ENCODE measurements around the gene NSMCE1. TPM values are rescaled to one million over a fixed set of nuclear protein-coding genes. Genes with fewer than 3 reads are reported as not detected.
"Not testable (repeated sequence)": the region's sequence is repeated elsewhere in the genome, so short reads cannot be mapped to it uniquely, and the experiment has no call there.

Gene NSMCE1
- total RNA-seq, 1 donor, result 29.5 TPM

DNA sequence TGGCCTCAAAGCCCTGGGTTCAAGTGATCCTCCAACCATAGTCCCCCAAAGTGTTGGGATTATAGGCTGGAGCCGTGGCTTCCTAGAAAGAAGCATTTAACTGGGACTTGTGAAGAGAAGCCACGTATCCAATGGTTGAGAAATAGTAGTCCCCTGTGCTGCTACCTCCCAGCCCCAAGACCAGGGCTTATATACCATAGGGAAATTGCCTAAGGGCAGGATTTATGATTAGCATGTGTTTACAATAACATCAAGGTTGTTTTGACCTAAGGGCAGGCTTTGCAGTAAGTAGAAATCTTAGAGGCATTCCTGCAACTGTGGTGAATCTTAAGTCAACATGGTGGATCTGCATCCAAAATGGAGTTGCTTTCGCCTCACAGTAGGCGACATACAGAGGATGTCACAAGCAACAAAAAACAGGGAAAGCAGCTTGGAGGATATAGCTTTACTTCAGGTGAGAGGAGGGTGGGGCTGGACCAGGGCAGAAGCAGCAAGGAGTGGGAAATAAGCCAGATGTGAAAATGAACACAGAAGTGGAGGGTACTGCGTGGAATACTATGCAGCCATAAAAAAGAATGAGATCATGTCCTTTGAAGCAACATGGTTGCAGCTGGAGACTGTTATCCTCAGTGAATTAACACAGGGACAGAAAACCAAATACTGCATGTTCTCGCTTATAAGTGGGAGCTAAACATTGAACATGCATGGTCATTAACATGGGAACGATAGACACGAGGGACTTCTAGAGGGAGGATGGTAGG, 18.7 kb upstream of the NSMCE1 start:
- Histone ChIP-seq H3K27me3 (ENCODE audit: insufficient read depth, low read length) (no peaks in the 10 kb centered on the region), H3K4me1 (ENCODE audit: insufficient read depth, low read length) (peaks cover 65% of the 10 kb centered on the region), H3K9me3 (ENCODE audit: low read depth, low read length) (no peaks in the 10 kb centered on the region), H3K4me3 (ENCODE audit: low read length) (no peak overlapping the region)

DNA sequence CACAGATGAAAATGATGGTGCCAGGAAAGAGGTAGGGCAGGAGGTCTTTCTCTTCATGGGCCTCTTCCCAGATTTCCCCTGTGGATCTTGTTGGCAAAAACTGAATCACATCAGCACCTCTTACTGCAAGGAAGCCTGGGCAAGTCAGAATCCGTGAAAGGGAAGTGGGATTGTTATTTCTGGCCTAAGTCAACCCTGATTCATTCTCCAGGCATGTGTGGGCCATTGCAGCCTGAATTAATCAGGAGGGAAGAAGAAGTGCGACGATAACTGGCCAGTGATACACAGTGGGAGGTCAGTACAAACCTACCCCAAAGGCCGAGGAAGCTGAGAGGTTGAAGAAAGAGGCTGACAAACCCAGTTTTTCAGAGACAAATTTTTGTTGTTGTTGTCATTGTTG, 17.9 kb upstream of the NSMCE1 start:
- Histone ChIP-seq H3K4me3 (ENCODE audit: low read length) (no peak overlapping the region), H3K4me1 (ENCODE audit: insufficient read depth, low read length) (peaks cover 66% of the 10 kb centered on the region), H3K9me3 (ENCODE audit: low read depth, low read length) (no peaks in the 10 kb centered on the region), H3K27me3 (ENCODE audit: insufficient read depth, low read length) (no peaks in the 10 kb centered on the region)

DNA sequence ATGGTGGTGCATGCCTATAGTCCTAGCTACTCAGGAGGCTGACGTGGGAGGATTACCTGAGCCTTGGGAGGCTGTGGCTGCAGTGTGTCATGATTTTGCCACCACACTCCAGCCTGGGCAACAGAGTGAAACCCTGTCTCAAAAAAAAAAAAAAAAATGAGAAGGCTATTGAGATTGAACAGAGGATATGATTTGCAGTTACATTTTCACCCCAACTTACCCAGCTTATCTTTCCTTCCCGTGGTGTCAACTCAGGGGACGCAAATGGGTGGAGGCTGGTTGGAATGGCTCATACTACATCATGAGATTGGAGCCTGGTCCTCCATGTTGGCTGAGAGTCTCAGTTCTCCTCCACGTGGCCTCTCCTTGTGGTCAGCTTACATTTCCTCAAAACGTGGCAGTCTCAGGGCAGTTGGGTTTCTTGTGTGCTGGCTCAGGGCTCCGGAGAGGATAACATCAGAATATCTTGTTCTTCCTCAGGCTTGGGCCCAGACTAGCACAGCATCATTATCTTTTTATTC, 17.2 kb upstream of the NSMCE1 start:
- Histone ChIP-seq H3K4me1 (ENCODE audit: insufficient read depth, low read length) (peaks cover 66% of the 10 kb centered on the region), H3K4me3 (ENCODE audit: low read length) (no peak overlapping the region), H3K9me3 (ENCODE audit: low read depth, low read length) (no peaks in the 10 kb centered on the region), H3K27me3 (ENCODE audit: insufficient read depth, low read length) (no peaks in the 10 kb centered on the region)

DNA sequence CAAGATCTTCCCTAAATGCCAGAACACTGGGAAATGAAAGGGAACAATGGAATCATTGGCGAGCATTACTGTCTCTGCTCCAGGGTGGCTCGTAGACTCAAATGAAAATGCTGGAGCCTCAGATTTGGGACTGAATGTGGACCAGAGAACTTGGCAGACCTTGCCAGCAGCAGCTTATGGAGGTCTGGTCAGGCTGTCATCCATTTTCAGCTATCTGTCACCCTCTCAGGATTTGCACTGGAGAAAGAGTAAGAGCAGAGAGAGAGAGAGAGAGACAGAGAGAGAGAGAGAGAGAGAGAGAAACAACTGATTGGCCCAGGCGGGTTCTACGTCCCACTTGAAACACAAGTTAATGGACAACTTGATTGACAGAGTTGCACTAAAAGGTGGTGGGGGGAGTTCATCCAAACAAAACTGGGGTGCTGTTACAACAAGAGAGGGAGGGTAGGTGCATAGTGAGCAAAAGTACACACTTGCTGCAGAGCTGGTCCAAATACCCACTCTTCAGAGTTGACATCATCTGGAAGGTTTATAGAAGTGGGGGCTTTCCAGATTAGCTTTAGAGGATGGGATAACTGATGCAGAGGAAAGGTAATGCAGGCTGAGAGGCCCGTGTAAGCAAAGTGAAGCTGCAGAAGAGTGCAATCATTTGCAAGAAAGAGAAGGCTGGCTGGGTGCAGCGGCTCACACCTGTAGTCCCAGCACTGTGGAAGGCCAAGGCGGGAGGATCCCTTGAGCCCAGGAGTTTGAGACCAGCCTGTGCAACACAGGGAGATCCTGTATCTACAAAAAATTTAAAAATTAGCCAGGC, 16.5 kb upstream of the NSMCE1 start:
- Histone ChIP-seq H3K9me3 (ENCODE audit: low read depth, low read length) (no peaks in the 10 kb centered on the region), H3K4me1 (ENCODE audit: insufficient read depth, low read length) (peaks cover 60% of the 10 kb centered on the region), H3K27me3 (ENCODE audit: insufficient read depth, low read length) (no peaks in the 10 kb centered on the region), H3K4me3 (ENCODE audit: low read length) (no peak overlapping the region)

DNA sequence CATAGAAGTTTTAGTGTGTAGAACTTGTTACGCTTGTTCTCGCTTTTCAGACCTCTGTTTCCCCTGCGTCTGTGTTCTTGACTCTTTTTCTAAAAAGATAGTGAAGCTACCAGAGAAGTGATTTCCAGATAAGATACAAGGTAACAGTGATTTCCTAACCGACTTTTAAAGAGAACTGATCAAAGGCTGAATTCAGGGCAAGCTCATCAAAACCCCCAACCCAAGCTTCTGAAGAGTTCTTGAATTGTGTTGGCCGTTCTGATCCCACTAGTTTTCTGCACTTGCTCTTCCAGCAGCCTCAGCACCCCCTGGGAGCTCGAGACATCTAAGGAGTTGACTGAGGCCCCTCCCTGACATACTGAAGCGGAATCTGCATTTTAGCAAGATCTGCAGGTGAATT, 12.7 kb upstream of the NSMCE1 start:
- Histone ChIP-seq H3K9me3 (ENCODE audit: low read depth, low read length) (no peaks in the 10 kb centered on the region), H3K4me3 (ENCODE audit: low read length) (no peak overlapping the region), H3K4me1 (ENCODE audit: insufficient read depth, low read length) (peaks cover 22% of the 10 kb centered on the region), H3K27me3 (ENCODE audit: insufficient read depth, low read length) (no peaks in the 10 kb centered on the region)

DNA sequence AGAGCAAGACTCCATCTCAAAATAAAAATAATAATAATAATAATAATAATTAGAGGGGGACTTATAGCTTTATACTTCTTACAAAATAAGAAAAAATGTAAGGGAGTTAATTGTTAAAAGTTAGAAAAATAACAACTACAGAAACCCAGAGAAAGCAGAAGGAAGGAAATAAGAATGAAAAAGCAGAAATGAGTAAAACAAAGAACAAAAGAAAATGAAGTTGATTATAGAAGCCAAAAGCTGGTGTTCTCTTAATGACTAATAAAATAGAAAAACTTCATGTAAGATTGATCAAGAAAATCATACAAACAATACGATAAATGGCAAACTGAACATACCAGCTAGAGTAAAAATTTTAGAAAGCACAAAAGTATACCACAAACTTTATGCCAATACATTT, 6.8 kb upstream of the NSMCE1 start:
- H3K4me1 ChIP-seq (ENCODE audit: insufficient read depth, low read length), result peaks cover 40% of the 10 kb centered on the region
- H3K27me3 ChIP-seq (ENCODE audit: insufficient read depth, low read length), result no peaks in the 10 kb centered on the region
- no peaks in the 10 kb centered on the region for H3K9me3 ChIP-seq (ENCODE audit: low read depth, low read length)
- H3K4me3 ChIP-seq (ENCODE audit: low read length), result no peak overlapping the region

DNA sequence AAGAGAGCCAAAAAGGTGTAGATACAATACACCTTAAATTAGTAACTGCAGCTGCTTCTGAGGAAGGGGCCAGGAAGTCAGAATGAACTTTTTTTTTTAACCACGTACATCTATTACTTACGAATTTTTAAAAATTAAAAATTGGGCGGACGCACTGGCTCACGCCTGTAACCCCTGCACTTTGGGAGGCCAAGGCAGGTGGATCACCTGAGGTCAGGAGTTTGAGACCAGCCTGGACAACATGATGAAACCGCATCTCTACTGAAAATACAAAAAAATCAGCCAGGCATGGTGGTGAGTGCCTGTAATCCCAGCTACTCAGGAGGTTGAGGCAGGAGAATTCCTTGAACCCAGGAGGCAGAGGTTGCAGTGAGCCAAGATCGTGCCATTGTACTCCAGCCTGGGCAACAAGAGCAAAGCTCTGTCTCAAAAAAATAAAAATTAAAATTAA, 5.9 kb upstream of the NSMCE1 start:
- H3K4me1 ChIP-seq (ENCODE audit: insufficient read depth, low read length), result peaks cover 45% of the 10 kb centered on the region
- H3K4me3 ChIP-seq (ENCODE audit: low read length); H3K27me3 ChIP-seq (ENCODE audit: insufficient read depth, low read length); H3K9me3 ChIP-seq (ENCODE audit: low read depth, low read length): not testable (repeated sequence)

DNA sequence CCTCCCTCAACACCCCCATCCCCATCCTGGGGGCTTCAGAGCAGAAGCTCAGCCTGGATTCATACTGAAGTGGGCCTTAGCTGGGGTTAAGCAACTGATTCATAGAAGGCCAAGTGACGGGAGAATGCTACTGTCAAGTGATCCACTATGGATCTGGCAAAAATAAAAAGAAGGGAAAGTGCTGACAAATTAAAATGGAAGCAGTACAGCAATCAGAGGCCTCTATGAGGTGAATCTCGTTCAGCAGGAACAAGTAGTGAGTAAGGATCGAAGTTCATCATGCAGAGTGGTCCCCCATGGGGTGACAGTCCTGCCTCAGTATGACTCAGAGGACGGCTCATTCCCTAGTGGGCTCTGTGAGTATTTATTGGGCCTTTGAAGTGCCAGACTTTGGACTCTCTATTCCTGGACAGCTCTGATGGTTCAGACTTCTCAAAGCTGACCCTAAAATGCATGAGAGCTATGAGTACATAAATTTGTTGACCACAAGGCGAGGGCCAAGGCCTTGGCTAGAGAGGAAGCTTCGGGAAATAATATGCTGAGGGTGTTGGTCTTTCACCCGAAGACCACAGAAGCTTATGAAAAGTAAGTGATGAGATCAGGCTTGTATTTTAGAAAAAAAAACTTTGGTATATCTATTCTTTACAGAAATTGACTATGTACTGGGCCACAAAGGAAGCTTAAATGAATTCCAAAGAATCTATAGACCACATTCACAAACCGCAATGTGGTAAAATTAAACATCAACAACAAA, 5.3 kb upstream of the NSMCE1 start:
- no peak overlapping the region for H3K4me3 ChIP-seq (ENCODE audit: low read length)

DNA sequence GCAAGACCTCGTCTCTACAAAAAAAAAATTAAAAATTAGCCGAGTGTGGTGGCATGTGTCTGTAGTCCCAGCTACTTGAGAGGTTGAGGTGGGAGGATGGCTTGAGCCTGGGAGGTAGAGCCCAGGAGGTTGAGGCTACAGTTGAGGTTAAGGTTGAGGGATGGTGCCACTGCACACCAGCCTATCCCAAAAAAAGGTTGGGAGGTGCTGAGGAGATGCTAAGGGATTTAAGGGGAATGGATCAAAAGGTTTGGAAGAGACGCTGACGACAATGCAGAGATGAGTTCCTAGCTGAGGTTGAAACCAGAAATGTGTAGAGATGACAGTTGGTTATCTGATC, 4.7 kb upstream of the NSMCE1 start:
- Histone ChIP-seq H3K4me3 (ENCODE audit: low read length) (no peak overlapping the region), H3K27me3 (ENCODE audit: insufficient read depth, low read length) (no peaks in the 10 kb centered on the region), H3K4me1 (ENCODE audit: insufficient read depth, low read length) (peaks cover 52% of the 10 kb centered on the region), H3K9me3 (ENCODE audit: low read depth, low read length) (no peaks in the 10 kb centered on the region)

More for the DNA sequence above, 5.3 kb upstream of the NSMCE1 start:
- peaks cover 51% of the 10 kb centered on the region for H3K4me1 ChIP-seq (ENCODE audit: insufficient read depth, low read length)
- H3K9me3 ChIP-seq (ENCODE audit: low read depth, low read length), result no peaks in the 10 kb centered on the region
- H3K27me3 ChIP-seq (ENCODE audit: insufficient read depth, low read length), result no peaks in the 10 kb centered on the region

DNA sequence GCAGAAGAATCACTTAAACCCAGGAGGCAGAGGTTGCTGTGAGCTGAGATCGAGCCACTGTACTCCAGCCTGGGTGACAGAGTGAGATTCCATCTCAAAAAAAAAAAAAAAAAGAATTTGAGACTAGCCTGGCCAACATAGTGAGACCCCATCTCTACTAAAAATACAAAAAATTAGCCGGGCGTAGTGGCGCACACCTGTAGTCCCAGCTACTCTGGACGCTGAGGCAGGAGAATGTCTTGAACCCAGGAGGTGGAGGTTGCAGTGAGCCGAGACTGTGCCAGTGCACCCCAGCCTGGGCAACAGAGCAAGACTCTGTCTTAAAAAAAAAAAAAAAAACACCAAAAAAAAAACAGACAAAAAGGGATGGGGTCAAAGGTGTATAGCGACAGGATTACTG, 4.1 kb upstream of the NSMCE1 start:
- not testable (repeated sequence) for H3K27me3 ChIP-seq (ENCODE audit: insufficient read depth, low read length); H3K4me3 ChIP-seq (ENCODE audit: low read length); H3K9me3 ChIP-seq (ENCODE audit: low read depth, low read length)
- H3K4me1 ChIP-seq (ENCODE audit: insufficient read depth, low read length), result peaks cover 57% of the 10 kb centered on the region

DNA sequence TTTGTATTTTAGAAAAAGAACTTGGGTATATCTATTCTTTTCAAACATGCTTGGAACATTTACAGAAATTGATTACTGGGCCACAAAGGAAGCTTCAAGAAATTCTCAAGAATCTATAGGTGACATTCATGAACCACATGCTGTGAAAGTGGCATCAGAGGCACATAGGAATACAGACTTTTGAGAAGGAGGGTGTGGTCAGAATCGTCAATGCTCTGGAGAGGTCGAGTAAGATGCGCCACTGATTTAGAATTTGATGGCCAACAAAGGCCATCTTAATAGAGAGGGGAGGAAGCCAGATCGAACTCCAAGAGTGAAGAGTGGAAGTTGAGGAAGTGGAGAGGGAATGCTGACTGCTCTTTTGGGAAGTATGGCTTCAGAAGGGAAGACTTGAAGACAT, 3.5 kb upstream of the NSMCE1 start:
- H3K27me3 ChIP-seq (ENCODE audit: insufficient read depth, low read length), result no peaks in the 10 kb centered on the region
- H3K9me3 ChIP-seq (ENCODE audit: low read depth, low read length), result no peaks in the 10 kb centered on the region
- H3K4me3 ChIP-seq (ENCODE audit: low read length), result no peak overlapping the region
- peaks cover 63% of the 10 kb centered on the region for H3K4me1 ChIP-seq (ENCODE audit: insufficient read depth, low read length)

DNA sequence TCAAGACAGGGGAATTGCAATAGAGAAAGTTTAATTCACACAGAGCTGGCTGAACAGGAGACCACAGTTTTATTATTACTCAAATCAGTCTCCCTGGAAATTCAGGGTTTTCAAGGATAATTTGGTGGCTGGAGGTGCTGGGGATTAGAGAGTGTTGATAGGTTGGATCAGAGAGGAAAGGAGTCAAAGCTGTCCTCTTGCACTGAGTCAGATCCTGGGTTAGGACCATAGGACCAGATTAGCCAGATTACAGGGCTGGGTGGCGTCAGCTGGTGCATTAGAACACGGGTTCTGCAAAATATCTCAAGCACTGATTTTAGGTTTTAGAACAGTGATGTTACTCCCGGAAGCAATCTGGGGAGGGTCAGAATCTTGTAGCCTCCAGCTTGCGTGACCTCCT, 1.8 kb upstream of the NSMCE1 start:
- peaks cover 63% of the 10 kb centered on the region for H3K4me1 ChIP-seq (ENCODE audit: insufficient read depth, low read length)
- no peaks in the 10 kb centered on the region for H3K9me3 ChIP-seq (ENCODE audit: low read depth, low read length)
- no peak overlapping the region for H3K4me3 ChIP-seq (ENCODE audit: low read length)
- no peaks in the 10 kb centered on the region for H3K27me3 ChIP-seq (ENCODE audit: insufficient read depth, low read length)

DNA sequence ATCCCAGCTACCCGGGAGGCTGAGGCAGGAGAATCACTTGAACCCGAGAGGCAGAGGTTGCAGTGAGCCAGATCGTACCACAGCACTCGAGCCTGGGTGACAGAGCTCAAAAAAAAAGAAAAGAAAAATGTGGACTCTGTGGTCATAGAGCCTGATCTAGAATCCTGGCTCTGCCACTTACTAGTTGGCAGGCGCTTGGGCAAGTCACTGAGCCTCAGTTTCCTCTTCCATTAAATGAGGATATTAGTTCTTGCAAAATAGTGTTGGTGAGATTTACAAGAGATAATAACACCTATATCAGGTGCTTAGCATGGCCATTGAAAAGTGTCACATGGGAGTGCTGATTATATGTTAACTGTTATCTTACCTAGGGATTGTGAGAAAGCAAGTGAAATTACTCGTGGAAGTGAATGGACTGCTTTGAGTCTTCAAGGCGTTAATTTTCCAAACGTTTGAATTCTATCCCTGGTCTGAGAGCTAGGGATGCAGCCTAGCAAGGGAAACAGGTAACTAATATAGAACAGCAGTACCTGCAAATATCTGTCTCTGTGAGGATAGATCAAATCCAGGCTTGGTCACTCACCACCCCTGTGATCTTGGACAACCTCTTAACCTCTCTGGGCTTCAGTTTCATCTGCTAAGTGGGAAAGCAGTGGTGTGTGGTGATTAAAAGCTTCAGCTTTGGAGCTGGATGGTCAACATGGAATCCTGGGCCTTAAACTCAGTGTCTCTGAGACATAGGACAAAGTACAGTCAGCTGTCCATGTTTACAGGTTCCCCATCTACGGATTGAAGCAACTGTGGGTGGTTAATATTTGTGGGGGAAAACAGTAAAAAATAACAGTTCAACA, 953 bp upstream of the NSMCE1 start:
- H3K4me1 ChIP-seq (ENCODE audit: insufficient read depth, low read length), result peaks cover 60% of the 10 kb centered on the region
- H3K9me3 ChIP-seq (ENCODE audit: low read depth, low read length), result no peaks in the 10 kb centered on the region
- H3K4me3 ChIP-seq (ENCODE audit: low read length), result peak overlapping the region; percentile 91
- no peaks in the 10 kb centered on the region for H3K27me3 ChIP-seq (ENCODE audit: insufficient read depth, low read length)

DNA sequence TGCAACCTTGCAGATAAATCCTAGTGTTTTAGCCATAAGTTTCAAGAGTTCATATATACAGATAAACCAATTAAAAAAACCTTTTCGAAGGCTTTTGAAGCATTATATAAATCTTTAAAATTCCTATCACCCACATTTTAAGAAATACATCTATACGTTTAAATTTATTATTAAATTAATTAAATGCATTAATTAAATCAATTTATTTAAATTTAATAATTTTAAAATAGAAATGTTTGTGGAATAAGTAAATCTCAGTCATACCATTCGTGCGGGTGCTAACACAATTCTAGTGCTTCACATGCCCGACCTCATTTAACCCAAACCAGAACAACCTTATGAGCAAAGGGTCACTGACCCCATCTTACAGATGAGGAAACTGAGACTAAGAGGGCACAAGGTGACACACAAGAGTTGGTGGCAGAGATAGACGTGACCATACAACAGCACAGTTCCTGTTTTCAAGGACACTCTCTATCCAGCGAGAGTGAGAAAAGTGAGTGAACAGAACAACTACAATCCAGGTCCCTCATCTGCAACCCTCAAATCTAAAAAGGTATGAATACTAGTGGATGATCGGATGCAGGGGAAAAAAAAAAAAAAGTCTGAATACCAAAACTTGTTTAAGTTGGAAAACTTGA, 1.4 kb downstream of the NSMCE1 start:
- no peak overlapping the region for H3K4me3 ChIP-seq (ENCODE audit: low read length)
- H3K9me3 ChIP-seq (ENCODE audit: low read depth, low read length), result no peaks in the 10 kb centered on the region
- H3K4me1 ChIP-seq (ENCODE audit: insufficient read depth, low read length), result peaks cover 58% of the 10 kb centered on the region
- H3K27me3 ChIP-seq (ENCODE audit: insufficient read depth, low read length), result no peaks in the 10 kb centered on the region

All from mononuclear cell (primary cell).